Activated CD4-positive, alpha-beta memory T cell treated with anti-CD3 and anti-CD28 coated beads for 36 hours (primary cell): ENCODE measurements around the gene MTMR6. TPM values are rescaled to one million over a fixed set of nuclear protein-coding genes. Genes with fewer than 3 reads are reported as not detected.

Experiments
- CTCF ChIA-PET: fragments of 350-600 bp; sonication (Branson Sonifier 250); formaldehyde crosslinking; loops from one replicate; lab custom pipeline; 2021; ENCODE audit warnings: antibody characterized with exemption, inconsistent platforms; lab: Charles Lee
- POLR2A ChIA-PET: fragments of 350-600 bp; sonication (Branson Sonifier 250); formaldehyde crosslinking; loops from one replicate; lab custom pipeline; 2021; ENCODE audit warnings: antibody characterized with exemption; lab: Charles Lee
- DNase-seq: peaks from one replicate; pipeline ENCODE4 v3.0.0-alpha.2; 2020
- H3K27ac Mint-ChIP-seq: one replicate; pipeline ENCODE4 v1.8.0; 2021; ENCODE audit warnings: mixed read lengths
- H3K27me3 Mint-ChIP-seq: one replicate; pipeline ENCODE4 v1.8.0; 2021; ENCODE audit warnings: mixed read lengths
- H3K36me3 Mint-ChIP-seq: one replicate; pipeline ENCODE4 v1.8.0; 2021; ENCODE audit warnings: mixed read lengths
- H3K4me1 Mint-ChIP-seq: one replicate; pipeline ENCODE4 v1.8.0; 2021; ENCODE audit warnings: low read depth, mixed read lengths
- H3K4me3 Mint-ChIP-seq: one replicate; pipeline ENCODE4 v1.8.0; 2021; ENCODE audit warnings: mild to moderate bottlenecking, mixed read lengths
- H3K9me3 Mint-ChIP-seq: one replicate; pipeline ENCODE4 v1.8.0; 2021; ENCODE audit warnings: mixed read lengths
- intact Hi-C: fragments of 100-400 bp; cut with micrococcal nuclease; formaldehyde crosslinking; loops from one replicate; pipeline ENCODE4 v1.15.1; 2023
- total RNA-seq, 2 experiments: library from RNA; stranded (reverse); gene quantifications; one replicate each; pipeline ENCODE4 v1.2.3, GENCODE V29; 2021

The MTMR6 gene
- total RNA-seq, 2 experiments from 2014 or later, result 12.2 to 12.5 TPM

DNA sequence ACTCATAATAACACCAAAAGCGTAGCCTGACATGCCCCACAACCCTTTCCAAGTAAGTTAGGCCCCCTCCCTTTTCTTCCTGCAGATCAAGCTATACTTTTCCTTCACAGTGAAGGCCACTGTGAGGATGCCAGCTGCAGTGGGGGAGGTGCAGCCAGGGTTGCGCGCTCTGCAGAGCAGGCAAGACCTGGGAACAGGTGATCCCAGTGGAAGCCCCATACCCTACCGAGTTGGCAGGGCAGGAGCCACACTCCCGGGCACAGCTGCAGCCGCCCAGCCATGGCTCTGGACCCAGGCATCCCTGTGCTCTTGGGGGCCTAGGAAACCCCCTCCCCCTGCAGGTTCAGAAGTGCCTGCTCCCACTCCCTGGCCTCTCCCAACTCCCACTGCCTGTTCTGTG is 18.7 kb downstream of the MTMR6 start:
- Mint-ChIP-seq H3K9me3 (no peaks in the 10 kb centered on the region), H3K4me1 (no peaks in the 10 kb centered on the region), H3K36me3 (peaks cover 18% of the 10 kb centered on the region), H3K27ac (no peak overlapping the region), H3K4me3 (no peak overlapping the region), H3K27me3 (no peaks in the 10 kb centered on the region)
- intact Hi-C loops, result loop anchor here (5.0 kb wide), 1 partner anchor 34 kb away; the partner anchor contains the start of gene NUP58
- POLR2A ChIA-PET, result no interaction called here
- CTCF ChIA-PET, result interaction anchor here (1.2 to 1.6 kb wide), 2 partner anchors 16 to 18 kb away, joined by 3 to 9 read pairs; partner anchors contain the start of gene MTMR6
- no peak for DNase-seq

DNA sequence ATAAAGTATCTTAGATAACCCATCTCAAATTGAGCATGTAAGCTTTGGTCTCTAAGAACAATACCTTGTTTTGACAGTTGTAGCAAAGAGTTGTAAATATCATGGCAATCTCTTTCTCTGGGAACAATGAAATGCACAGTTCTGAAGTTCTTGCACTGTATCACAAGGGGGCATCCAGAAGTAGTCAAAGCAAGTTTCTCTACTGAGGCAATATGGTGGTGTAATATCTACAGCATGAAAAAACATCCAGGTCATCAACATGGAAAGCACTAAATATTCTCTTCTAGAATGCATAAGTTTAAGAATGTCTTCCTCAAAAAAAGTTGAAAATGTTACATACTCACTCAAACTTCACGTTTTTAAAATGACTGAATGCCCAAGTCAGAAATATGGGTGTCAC is 19.6 kb downstream of the MTMR6 start:
- Mint-ChIP-seq H3K27me3 (no peaks in the 10 kb centered on the region), H3K27ac (no peak overlapping the region), H3K4me3 (no peak overlapping the region), H3K36me3 (peaks cover 18% of the 10 kb centered on the region), H3K9me3 (no peaks in the 10 kb centered on the region), H3K4me1 (no peaks in the 10 kb centered on the region)
- intact Hi-C loops, result loop anchor here (1.0 to 5.0 kb wide), 2 partner anchors 20 to 35 kb away; partner anchors contain the start of genes MTMR6 and NUP58
- no peak for DNase-seq
- CTCF ChIA-PET, result interaction anchor here (1.2 to 1.6 kb wide), 2 partner anchors 17 to 19 kb away, joined by 3 to 9 read pairs; partner anchors contain the start of gene MTMR6
- POLR2A ChIA-PET, result no interaction called here

DNA sequence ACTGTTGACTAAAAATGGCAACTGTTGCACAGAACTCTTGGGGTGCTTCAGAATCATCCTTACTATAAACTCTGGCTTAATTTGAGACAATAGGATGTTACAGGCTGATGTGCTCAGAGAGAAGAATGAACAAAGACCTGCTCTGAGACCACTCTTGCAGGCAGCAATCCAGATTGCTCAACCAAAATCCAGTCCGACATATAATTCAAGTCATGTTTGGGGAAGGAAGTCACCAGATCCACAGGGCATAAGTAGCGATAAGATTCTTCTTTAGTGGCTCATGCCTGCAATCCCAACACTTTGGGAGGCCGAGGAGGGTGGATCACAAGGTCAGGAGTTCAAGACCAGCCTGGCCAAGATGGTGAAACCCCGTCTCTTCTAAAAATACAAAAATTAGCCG is 20.6 kb downstream of the MTMR6 start:
- H3K4me1 Mint-ChIP-seq, result no peaks in the 10 kb centered on the region
- peaks cover 20% of the 10 kb centered on the region for H3K36me3 Mint-ChIP-seq
- POLR2A ChIA-PET, result no interaction called here
- CTCF ChIA-PET, result no interaction called here
- H3K4me3 Mint-ChIP-seq, result no peak overlapping the region
- H3K27me3 Mint-ChIP-seq, result no peaks in the 10 kb centered on the region
- no peak for DNase-seq
- H3K27ac Mint-ChIP-seq, result no peak overlapping the region
- H3K9me3 Mint-ChIP-seq, result no peaks in the 10 kb centered on the region
- intact Hi-C loops, result loop anchor here (1.0 to 5.0 kb wide), 2 partner anchors 21 to 36 kb away; partner anchors contain the start of genes MTMR6 and NUP58

DNA sequence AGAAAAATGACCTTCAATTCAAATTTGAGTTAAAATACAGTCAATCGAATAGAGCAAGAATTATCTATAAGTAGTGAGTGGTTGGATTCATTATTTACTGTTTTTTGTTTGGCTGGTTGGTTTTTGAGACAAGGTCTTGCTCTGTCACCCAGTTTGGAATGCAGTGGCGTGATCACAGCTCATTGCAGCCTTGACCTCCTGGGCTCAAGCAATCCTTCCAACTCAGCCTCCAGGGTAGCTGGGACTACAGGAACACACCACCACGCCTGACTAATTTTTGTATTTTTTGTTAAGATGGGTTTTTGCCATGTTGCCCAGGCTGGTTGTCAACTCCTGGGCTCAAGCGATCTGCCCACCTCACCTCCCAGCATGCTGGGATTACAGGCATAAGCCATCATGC is 25.0 kb downstream of the MTMR6 start:
- no peaks in the 10 kb centered on the region for H3K9me3 Mint-ChIP-seq
- no peak overlapping the region for H3K4me3 Mint-ChIP-seq
- POLR2A ChIA-PET, result no interaction called here
- DNase-seq, result no peak
- H3K27ac Mint-ChIP-seq, result no peak overlapping the region
- H3K36me3 Mint-ChIP-seq, result peaks cover 29% of the 10 kb centered on the region
- intact Hi-C loops, result no loop called here
- H3K27me3 Mint-ChIP-seq, result no peaks in the 10 kb centered on the region
- H3K4me1 Mint-ChIP-seq, result no peaks in the 10 kb centered on the region
- CTCF ChIA-PET, result no interaction called here

DNA sequence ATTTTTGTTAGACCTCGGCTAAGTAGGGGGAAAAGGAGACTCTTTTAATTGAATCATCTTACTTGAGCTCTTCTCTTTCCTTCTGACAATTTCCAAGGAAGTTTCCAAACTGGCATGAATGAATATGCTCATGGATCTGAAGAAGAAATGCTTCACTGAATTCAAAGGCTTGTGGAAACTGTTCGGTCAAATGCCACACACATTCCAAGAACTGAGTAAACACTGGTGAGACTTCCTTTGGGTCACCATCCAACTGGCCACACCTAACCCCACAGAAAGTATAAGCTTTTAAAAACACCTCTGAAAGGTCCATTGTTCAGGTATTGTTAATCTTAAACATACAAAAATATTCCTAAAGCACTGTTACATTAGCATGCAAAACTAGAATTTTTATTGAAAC is 33.6 kb downstream of the MTMR6 start:
- POLR2A ChIA-PET, result no interaction called here
- CTCF ChIA-PET, result interaction anchor here (0.6 to 1.1 kb wide), 2 partner anchors 20 to 122 kb away, joined by 3 to 4 read pairs; no protein-coding TSS in a partner anchor
- no peak for DNase-seq
- H3K27me3 Mint-ChIP-seq, result no peaks in the 10 kb centered on the region
- H3K9me3 Mint-ChIP-seq, result no peaks in the 10 kb centered on the region
- no peak overlapping the region for H3K4me3 Mint-ChIP-seq
- peaks cover 19% of the 10 kb centered on the region for H3K36me3 Mint-ChIP-seq
- no peak overlapping the region for H3K27ac Mint-ChIP-seq
- H3K4me1 Mint-ChIP-seq, result no peaks in the 10 kb centered on the region
- intact Hi-C loops, result no loop called here

DNA sequence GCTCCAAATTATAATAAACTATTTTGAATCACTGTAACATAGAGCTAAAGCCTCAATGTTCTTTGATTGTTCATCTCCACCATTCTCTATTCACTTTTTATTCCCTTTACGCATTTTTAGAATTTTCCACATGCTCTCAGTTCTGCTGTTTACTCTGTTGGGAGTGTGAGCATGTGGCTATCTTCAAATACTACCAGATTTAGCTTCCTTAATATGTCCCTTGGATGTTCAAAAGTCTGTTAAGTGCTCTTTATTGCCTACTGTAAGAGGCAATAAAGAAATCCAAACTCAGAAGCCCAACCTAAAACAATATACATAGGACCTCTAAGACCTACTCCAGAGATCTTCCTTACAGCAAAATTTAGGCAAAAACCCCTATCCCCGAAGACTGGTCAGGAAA is 34.5 kb downstream of the MTMR6 start:
- Mint-ChIP-seq H3K36me3 (peaks cover 18% of the 10 kb centered on the region), H3K27ac (no peak overlapping the region), H3K4me3 (no peak overlapping the region), H3K4me1 (no peaks in the 10 kb centered on the region), H3K9me3 (no peaks in the 10 kb centered on the region), H3K27me3 (no peaks in the 10 kb centered on the region)
- no peak for DNase-seq
- CTCF ChIA-PET, result no interaction called here
- POLR2A ChIA-PET, result no interaction called here
- intact Hi-C loops, result no loop called here

DNA sequence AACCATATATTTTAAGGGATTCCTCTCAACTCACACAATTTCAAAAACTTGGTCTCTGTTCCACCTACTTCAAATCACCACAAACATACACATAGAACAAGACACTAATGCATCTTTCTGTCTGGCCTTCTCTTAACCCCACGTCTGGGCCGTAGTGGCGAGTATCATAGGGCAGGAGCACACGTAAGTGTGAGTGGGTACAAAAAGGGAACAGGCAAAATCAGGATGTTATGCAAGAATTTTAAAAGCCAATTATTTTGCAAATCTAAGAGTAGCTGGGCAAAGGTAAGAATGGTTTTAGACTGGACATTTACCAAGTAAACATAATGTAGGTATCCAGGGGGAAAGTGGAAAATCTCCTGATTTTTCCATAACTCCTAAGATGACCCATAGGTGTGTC is 35.1 kb downstream of the MTMR6 start:
- no peak overlapping the region for H3K27ac Mint-ChIP-seq
- no peak for DNase-seq
- no peaks in the 10 kb centered on the region for H3K9me3 Mint-ChIP-seq
- ChIA-PET POLR2A (no interaction called here), CTCF (no interaction called here)
- intact Hi-C loops, result no loop called here
- no peak overlapping the region for H3K4me3 Mint-ChIP-seq
- no peaks in the 10 kb centered on the region for H3K27me3 Mint-ChIP-seq
- peaks cover 14% of the 10 kb centered on the region for H3K36me3 Mint-ChIP-seq
- no peaks in the 10 kb centered on the region for H3K4me1 Mint-ChIP-seq

DNA sequence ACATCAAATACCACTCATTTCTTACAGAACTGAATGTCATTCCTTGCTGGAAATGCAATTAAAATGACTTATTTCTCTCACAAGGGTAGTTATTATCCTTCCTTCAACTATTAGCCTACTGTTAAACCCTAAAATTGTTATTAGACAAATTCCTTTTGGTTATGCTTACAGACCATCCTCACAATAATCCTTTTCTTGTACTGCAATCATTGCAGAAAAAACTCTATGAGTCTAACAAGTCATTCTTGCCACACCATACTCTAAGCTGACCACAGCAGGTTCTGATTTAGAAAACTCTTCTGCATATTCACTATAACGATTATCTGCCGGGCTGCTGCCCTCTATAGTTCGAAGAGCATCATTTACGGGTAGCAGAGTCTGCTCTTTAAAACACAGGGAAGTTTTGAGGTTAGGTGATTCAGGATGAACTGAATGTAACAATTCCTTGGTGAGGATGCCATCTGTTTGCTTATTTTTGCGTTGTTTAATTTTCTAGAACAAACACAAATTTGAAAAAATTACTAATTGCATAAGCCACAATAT is 38.2 kb downstream of the MTMR6 start:
- DNase-seq, result no peak
- no peaks in the 10 kb centered on the region for H3K9me3 Mint-ChIP-seq
- H3K27ac Mint-ChIP-seq, result no peak overlapping the region
- no peaks in the 10 kb centered on the region for H3K4me1 Mint-ChIP-seq
- H3K27me3 Mint-ChIP-seq, result no peaks in the 10 kb centered on the region
- CTCF ChIA-PET, result no interaction called here
- peaks cover 21% of the 10 kb centered on the region for H3K36me3 Mint-ChIP-seq
- H3K4me3 Mint-ChIP-seq, result no peak overlapping the region
- POLR2A ChIA-PET, result no interaction called here
- intact Hi-C loops, result no loop called here

DNA sequence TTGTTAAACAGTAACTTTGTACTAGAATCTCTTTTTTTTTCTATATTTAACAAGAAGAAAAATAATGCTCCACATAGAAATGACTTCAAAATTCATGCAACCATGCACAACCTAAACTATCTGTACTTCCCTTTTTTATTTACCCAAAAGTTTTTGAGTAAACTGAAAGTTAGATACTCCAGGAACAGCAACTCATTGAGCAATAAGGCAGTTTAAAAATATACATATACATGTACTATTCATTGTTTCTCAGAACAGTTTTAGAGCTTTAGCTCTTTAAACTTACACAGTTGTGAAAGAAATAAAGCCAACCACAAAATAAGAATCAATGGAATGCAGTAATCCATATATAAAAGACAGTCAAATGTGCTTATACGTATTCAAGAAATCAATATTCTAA is 39.2 kb downstream of the MTMR6 start:
- ChIA-PET CTCF (no interaction called here), POLR2A (no interaction called here)
- intact Hi-C loops, result no loop called here
- Mint-ChIP-seq H3K9me3 (no peaks in the 10 kb centered on the region), H3K27me3 (no peaks in the 10 kb centered on the region), H3K4me3 (no peak overlapping the region), H3K36me3 (peaks cover 24% of the 10 kb centered on the region), H3K4me1 (no peaks in the 10 kb centered on the region), H3K27ac (no peak overlapping the region)
- DNase-seq, result no peak

DNA sequence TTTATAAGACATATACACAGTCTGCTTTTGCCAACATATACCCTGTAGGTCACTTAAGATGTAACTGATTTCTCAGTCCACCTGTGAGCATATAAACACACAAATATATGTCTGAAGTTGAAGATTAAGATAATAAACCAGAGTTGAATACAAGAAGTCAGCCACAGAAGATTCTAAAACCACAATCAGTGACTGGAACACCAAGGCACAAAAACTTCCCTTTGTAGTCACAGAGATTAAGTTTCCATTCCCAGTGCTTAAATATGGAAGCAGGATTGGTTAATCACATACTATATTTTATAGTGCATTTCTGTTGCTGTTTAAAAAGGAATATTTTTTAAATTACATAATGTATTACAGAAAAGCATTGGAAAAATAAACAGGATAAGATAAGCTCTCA is 39.9 kb downstream of the MTMR6 start:
- Mint-ChIP-seq H3K27ac (no peak overlapping the region), H3K27me3 (no peaks in the 10 kb centered on the region), H3K4me1 (no peaks in the 10 kb centered on the region), H3K4me3 (no peak overlapping the region), H3K9me3 (no peaks in the 10 kb centered on the region), H3K36me3 (peaks cover 23% of the 10 kb centered on the region)
- no peak for DNase-seq
- POLR2A ChIA-PET, result no interaction called here
- intact Hi-C loops, result no loop called here
- CTCF ChIA-PET, result no interaction called here

DNA sequence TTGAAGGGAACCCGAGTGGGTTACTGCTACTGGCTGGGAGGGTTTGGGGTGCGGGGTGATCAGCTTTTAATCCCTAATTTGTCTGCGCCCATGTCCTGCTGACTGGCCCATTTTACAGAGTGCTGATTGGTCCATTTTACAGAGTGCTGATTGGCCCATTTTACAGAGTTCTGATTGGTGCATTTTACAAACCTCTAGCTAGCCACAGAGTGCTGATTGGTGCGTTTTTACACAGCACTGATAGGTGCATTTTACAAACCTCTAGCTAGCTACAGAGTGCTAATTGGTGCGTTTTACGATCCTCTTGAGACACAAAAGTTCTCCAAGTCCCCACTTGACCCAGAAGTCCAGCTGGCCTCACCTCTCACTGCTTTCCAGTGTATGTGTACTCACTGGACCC is 43.2 kb downstream of the MTMR6 start:
- ChIA-PET POLR2A (no interaction called here), CTCF (no interaction called here)

DNA sequence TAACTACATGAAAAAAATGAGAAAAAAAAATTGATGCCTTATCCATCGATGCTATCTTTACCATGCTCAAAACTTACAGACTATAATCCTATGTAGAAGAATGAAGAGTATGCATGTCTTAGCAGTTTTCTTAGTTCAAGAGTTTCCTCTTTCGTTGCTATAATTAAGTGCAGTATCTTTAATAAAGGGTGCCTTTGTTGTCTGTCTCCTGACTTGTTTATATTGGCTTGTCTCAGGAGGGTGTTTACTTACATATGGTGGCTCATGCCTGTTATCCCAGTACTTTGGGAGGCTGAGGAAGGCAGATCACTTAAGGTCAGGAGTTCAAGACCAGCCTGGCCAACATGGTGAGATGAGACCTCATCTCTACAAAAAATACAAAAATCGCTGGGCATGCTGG is 44.3 kb downstream of the MTMR6 start:
- intact Hi-C loops, result no loop called here
- DNase-seq, result no peak
- CTCF ChIA-PET, result interaction anchor here (1.1 kb wide), 1 partner anchor 9 kb away, joined by 4 read pairs; no protein-coding TSS in a partner anchor
- no peaks in the 10 kb centered on the region for H3K9me3 Mint-ChIP-seq
- POLR2A ChIA-PET, result no interaction called here
- H3K27ac Mint-ChIP-seq, result no peak overlapping the region
- H3K36me3 Mint-ChIP-seq, result peaks cover 18% of the 10 kb centered on the region
- H3K4me1 Mint-ChIP-seq, result no peaks in the 10 kb centered on the region
- H3K27me3 Mint-ChIP-seq, result no peaks in the 10 kb centered on the region
- no peak overlapping the region for H3K4me3 Mint-ChIP-seq

More for the DNA sequence above, 43.2 kb downstream of the MTMR6 start:
- H3K27me3 Mint-ChIP-seq, result no peaks in the 10 kb centered on the region
- H3K4me1 Mint-ChIP-seq, result no peaks in the 10 kb centered on the region
- intact Hi-C loops, result no loop called here
- H3K4me3 Mint-ChIP-seq, result no peak overlapping the region
- H3K9me3 Mint-ChIP-seq, result no peaks in the 10 kb centered on the region
- peaks cover 18% of the 10 kb centered on the region for H3K36me3 Mint-ChIP-seq
- no peak overlapping the region for H3K27ac Mint-ChIP-seq
- no peak for DNase-seq

DNA sequence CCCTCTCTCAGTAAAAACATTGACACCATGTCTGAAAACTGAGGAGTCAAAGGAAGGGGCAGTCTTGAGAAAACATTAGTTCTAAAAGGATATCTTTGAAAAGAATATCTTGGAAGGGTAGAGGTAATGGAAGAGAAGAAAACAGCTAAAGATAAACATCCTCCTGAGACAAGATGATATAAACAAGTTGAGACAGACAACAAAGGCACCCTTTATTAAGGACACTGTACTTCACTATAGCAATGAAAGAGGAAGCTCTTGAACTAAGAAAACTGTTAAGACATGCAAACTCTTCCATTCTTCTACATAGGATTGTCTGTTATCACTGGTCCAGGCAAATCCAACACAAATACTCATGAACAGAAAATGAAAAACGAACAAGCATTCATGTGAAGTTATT is 46.3 kb downstream of the MTMR6 start:
- Mint-ChIP-seq H3K36me3 (peaks cover 18% of the 10 kb centered on the region), H3K27ac (no peak overlapping the region), H3K9me3 (no peaks in the 10 kb centered on the region), H3K4me1 (no peaks in the 10 kb centered on the region), H3K27me3 (no peaks in the 10 kb centered on the region), H3K4me3 (no peak overlapping the region)
- CTCF ChIA-PET, result no interaction called here
- DNase-seq, result no peak
- intact Hi-C loops, result no loop called here
- POLR2A ChIA-PET, result no interaction called here
